Measurements from ENCODE around the gene ANKRD40CL. TPM values are rescaled to one million over a fixed set of nuclear protein-coding genes. Genes with fewer than 3 reads are reported as not detected.
A peak's percentile ranks its signal among the peaks of the same experiment; 100 is the strongest.

ANKRD40CL gene
- total and polyA plus RNA-seq, 7 donors, result not detected

GRCh38 chr17:50735287-50735686 is 32.0 kb downstream of the ANKRD40CL start:
- no peak overlapping the region for H3K4me3 ChIP-seq
- peaks cover 27% of the 10 kb centered on the region for H3K4me1 ChIP-seq
- WGBS, 3 donors, result 80 to 83% (median 81%) methylated on average over 3 of the region's 3 CpGs
- H3K27ac ChIP-seq, result no peak overlapping the region
- TF ChIP-seq, protein P1, sequence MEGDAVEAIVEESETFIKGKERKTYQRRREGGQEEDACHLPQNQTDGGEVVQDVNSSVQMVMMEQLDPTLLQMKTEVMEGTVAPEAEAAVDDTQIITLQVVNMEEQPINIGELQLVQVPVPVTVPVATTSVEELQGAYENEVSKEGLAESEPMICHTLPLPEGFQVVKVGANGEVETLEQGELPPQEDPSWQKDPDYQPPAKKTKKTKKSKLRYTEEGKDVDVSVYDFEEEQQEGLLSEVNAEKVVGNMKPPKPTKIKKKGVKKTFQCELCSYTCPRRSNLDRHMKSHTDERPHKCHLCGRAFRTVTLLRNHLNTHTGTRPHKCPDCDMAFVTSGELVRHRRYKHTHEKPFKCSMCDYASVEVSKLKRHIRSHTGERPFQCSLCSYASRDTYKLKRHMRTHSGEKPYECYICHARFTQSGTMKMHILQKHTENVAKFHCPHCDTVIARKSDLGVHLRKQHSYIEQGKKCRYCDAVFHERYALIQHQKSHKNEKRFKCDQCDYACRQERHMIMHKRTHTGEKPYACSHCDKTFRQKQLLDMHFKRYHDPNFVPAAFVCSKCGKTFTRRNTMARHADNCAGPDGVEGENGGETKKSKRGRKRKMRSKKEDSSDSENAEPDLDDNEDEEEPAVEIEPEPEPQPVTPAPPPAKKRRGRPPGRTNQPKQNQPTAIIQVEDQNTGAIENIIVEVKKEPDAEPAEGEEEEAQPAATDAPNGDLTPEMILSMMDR (IDR thresholded peaks at IDR 0.05), result no peak
- intact Hi-C loops (cut with DNase I), result no loop called here
- H3K27me3 ChIP-seq (ENCODE audit: insufficient read depth in 3 of 3, low read length in 2 of 3), result no peaks in the 10 kb centered on the region
- no peak for DNase-seq
- H3K36me3 ChIP-seq (ENCODE audit: insufficient read depth in 1 of 2, low read depth in 1 of 2), result peaks cover 2 to 32% of the 10 kb centered on the region in 2 donors
- ATAC-seq, result no peak
- H3K9me3 ChIP-seq, result no peaks in the 10 kb centered on the region

DNA sequence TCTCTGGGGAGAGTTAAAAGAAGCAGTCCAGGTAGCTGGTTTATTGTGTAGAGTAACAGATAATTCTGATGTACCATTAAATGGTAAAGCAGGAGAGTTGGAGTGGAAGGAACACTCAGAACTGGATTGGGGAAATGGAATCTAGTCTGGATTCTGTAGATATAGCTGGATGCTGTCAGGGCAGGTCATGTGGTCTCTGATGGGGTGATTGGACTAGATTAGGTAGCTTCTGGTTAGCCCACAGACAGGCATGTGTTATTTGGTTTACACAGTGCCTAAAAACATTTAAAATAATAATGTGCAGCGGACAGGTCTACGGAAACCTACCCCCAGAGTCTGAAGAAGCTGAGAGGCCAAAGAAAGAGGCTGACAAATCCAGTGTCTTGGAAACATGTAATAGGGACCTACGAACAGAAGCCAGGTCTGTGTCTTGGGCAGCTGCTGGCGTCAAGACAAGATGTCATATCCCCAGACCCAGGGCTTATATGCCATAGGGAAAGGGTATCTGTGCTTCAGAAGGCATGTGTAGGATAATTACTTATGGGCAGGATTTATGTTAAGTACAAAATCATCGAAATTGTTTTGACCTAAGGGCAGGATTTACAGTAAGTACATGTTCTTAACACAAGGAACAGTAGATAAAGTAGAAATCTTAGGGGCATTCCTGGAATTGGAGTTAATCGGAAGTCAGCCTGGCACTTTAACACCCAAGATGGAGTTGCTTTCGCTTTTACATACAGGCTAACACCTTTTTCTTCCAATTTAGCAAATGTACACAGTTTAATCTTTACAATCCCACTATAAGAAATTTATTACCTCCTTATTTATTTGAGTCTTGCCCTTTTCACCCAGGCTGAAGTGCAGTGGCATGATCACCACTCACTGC is 35.5 kb downstream of the ANKRD40CL start:
- TF ChIP-seq, protein P1 (IDR thresholded peaks at IDR 0.05), result no peak
- ATAC-seq (peak in 1 of 4 donors; percentile 18), DNase-seq (no peak)
- 71 to 78% (median 73%) methylated on average over 7 of the region's 7 CpGs for WGBS, 3 donors
- intact Hi-C loops (cut with DNase I), result no loop called here
- H3K9me3 ChIP-seq, result no peaks in the 10 kb centered on the region
- H3K4me1 ChIP-seq, result peaks cover 54% of the 10 kb centered on the region
- H3K27ac ChIP-seq, result peak overlapping the region; percentile 6
- no peaks in the 10 kb centered on the region for H3K27me3 ChIP-seq (ENCODE audit: insufficient read depth in 3 of 3, low read length in 2 of 3)
- H3K36me3 ChIP-seq (ENCODE audit: insufficient read depth in 1 of 2, low read depth in 1 of 2), result no peaks in the 10 kb centered on the region
- H3K4me3 ChIP-seq, result no peak overlapping the region

GRCh38 chr17:50728881-50729765 is 38.2 kb downstream of the ANKRD40CL start:
- DNase-seq (no peak), ATAC-seq (no peak)
- 53 to 61% (median 60%) methylated on average over 5 of the region's 5 CpGs for WGBS, 3 donors
- TF ChIP-seq, protein P1 (IDR thresholded peaks at IDR 0.05), result no peak
- Histone ChIP-seq H3K4me3 (no peak overlapping the region), H3K36me3 (ENCODE audit: insufficient read depth in 1 of 2, low read depth in 1 of 2) (peaks cover 0 to 2% of the 10 kb centered on the region in 2 donors), H3K27me3 (ENCODE audit: insufficient read depth in 3 of 3, low read length in 2 of 3) (no peaks in the 10 kb centered on the region), H3K4me1 (peaks cover 68% of the 10 kb centered on the region), H3K9me3 (no peaks in the 10 kb centered on the region), H3K27ac (peak overlapping the region; percentile 21)
- intact Hi-C loops (cut with DNase I), result no loop called here

DNA sequence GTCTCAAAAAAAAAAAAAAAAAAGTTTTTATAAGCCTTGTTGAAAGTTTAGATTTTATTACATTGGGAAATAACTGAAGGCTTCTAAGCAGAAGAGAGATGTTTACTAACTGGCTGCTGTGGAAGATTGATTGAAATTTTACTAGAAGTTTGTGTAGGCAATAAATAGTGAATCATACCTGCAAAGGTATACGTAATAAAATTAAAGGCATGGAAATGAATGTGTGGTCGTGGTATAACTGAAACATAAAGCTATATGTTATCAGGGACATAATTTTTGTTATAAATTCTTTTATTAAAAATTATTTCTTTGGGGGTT is 39.2 kb downstream of the ANKRD40CL start:
- no peak overlapping the region for H3K4me3 ChIP-seq
- TF ChIP-seq, protein P1 (IDR thresholded peaks at IDR 0.05), result no peak
- no peak for DNase-seq
- H3K9me3 ChIP-seq, result no peaks in the 10 kb centered on the region
- H3K4me1 ChIP-seq, result peaks cover 77% of the 10 kb centered on the region
- no peak for ATAC-seq
- no peaks in the 10 kb centered on the region for H3K27me3 ChIP-seq (ENCODE audit: insufficient read depth in 3 of 3, low read length in 2 of 3)
- intact Hi-C loops (cut with DNase I), result no loop called here
- H3K36me3 ChIP-seq (ENCODE audit: insufficient read depth in 1 of 2, low read depth in 1 of 2), result peaks cover 0 to 2% of the 10 kb centered on the region in 2 donors
- H3K27ac ChIP-seq, result peak overlapping the region; percentile 21
- WGBS, 3 donors, result 82 to 89% (median 88%) methylated on average over 2 of the region's 2 CpGs
